GM20000 (cell line): ENCODE measurements around the gene IPPK.

ENCODE experiments used
- DNase-seq: peaks from one replicate; pipeline ENCODE4 v3.0.0; 2012; ENCODE audit warnings: low spot score
- CTCF ChIP-seq: IDR thresholded peaks from 2 replicates; pipeline ENCODE4 v1.5.1; 2012; ENCODE audit warnings: mild to moderate bottlenecking, control low read depth; ENCODE audit errors: extremely low read depth, missing control alignments

The IPPK gene

GRCh38 chr9:92636627-92637026 lies 33.3 kb downstream of the IPPK start:
- no peak for TF ChIP-seq CTCF
- no peak for DNase-seq

GRCh38 chr9:92635760-92636159 lies 34.2 kb downstream of the IPPK start:
- no peak for TF ChIP-seq CTCF
- DNase-seq: no peak

- peak; percentile 88 for DNase-seq
- peak; percentile 93 for TF ChIP-seq CTCF
Observed at GRCh38 chr9:92634712-92635605, 35.0 kb downstream of the IPPK start.

GRCh38 chr9:92633614-92634278 lies 36.2 kb downstream of the IPPK start:
- no peak for TF ChIP-seq CTCF
- no peak for DNase-seq

DNA sequence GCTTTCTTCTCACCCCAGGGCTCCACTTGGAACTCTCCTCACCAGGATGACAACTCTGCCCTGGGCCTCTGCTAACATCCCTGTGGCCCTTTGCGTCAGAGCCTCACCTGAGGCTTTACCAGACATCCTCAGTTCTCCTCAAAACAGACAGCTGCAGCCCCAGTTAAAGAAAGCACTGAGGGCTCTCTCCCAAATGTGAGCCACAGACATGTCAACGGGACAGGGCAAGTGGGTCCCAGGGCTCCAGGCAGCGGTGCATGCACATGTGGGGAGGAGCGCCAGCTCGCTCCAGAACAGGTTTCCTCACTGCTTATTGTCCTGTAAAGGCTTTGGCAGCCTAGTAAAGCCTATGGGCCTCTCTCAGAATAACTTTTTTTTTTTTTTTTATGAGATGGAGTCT lies 37.3 kb downstream of the IPPK start:
- TF ChIP-seq CTCF: no peak
- no peak for DNase-seq

GRCh38 chr9:92631452-92632343 lies 38.2 kb downstream of the IPPK start:
- no peak for DNase-seq
- TF ChIP-seq CTCF: no peak
